GM12892 (cell line): ENCODE measurements around the gene AKAP10.

Experiments used
- POLR2A ChIP-seq: IDR thresholded peaks from 2 replicates; pipeline ENCODE4 v1.6.1; 2011; ENCODE audit warnings: low read depth, low read length, control low read depth
- POLR2AphosphoS5 ChIP-seq: IDR thresholded peaks from 2 replicates; pipeline ENCODE4 v1.6.1; 2011; ENCODE audit warnings: low read depth, low read length, control low read depth

- no peak for TF ChIP-seq POLR2A
- TF ChIP-seq POLR2AphosphoS5 = no peak
Measured at GRCh38 chr17:19996086-19996485, 18.5 kb upstream of the AKAP10 start.
